HG02763 (cell line): ENCODE measurements around the gene NHSL2.
"Not testable (repeated sequence)": the region's sequence is repeated elsewhere in the genome, so short reads cannot be mapped to it uniquely, and the experiment has no call there.

Source experiments
- ATAC-seq: cut with Tn5 transposase; IDR thresholded peaks from one replicate; pipeline ENCODE4 v1.9.1; 2021; ENCODE audit warnings: mild to moderate bottlenecking, moderate library complexity; ENCODE audit not compliant: unreplicated experiment

The NHSL2 gene

DNA sequence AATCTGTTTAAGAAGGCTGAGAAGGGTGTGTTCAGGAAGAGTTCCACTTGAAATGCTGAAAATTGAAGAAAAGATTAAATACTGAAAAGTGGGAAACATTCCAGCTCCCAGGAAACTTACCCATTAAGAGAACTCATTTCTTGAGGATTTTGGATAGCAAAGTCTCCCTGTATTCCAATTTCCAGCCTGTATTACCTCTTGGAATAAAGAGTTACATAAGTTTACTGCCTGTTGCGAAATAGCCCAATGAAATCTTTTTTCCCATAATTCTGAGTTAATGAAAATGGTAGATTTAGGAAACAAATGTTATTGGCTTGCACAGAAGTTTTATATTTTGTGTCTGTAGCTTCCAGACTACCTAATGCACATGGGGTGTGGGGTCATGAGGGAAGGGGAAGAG lies 12.0 kb downstream of the NHSL2 start:
- no peak for ATAC-seq

DNA sequence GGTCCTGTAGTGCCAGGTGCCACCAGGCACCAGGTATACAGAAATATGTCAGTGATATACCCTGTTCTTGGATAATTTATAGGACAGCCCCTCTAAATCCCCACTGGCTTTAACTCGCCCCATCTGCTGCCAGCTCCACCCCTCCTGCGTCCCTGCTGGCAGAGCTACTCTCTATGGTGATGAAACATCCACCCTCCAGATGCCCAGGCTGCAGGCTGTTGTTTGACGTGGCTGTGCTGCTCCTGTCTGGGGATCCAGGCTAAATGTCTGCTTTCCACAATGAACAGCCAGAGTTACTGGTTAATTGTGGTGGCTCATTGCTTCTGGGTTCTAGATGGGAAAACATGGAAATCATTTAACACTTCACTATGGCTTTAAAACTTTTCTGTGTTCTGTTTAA lies 12.9 kb downstream of the NHSL2 start:
- no peak for ATAC-seq

DNA sequence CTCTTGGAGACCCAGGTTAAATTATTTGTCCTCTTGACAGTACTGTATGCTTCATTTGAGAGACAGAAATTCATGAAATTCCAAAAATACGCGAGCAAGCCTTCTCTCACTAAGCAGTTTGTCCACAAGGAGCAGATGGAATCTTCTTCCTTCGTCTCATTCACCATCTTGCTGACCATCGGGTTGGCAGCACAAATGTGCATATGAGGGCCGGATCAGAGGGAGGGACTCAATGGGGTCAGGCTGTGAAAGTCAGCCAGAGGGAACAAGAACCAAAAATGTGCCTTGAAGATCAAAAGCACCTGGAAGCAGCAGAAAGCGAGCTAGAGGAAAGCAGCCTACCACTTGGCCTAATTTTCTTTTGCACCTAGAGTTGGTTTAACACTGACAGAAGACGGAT lies 16.4 kb downstream of the NHSL2 start:
- ATAC-seq: no peak

DNA sequence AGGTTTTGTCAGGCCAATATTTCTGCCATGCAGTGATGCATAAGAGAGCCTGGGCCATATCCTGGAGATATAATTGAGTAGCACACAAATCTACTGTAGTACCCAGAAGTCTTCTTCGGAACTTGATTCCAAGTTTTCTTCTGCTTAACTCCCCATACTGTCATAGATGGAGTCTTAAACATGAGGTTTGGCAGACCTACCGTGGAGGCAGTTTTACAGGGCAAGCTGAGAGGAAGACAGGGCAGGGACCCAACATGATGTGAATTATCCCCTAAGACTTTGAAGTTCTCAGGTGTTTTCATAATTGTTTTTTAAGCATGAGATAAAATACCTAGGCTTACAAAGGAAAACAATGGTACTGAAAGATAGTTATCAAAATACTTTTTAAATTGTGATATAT lies 18.2 kb downstream of the NHSL2 start:
- no peak for ATAC-seq

DNA sequence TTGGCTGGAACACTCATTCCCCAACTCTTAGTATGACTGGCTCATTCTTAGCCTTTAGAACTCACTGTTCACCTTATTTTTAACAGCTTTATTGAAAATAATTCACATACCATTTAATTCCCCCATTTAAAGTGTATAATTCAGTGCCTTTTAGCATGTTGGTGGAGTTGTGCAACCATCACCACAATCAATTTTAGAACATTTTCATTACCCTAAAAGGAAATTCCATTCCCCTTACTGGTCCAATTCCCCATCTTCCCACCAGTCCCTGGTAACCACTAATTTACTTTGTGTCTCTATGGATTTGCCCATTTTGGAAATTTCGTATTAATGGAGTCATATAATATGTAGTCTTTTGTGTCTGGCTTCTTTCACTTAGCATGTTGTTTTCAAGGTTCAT lies 19.7 kb downstream of the NHSL2 start:
- ATAC-seq: no peak

DNA sequence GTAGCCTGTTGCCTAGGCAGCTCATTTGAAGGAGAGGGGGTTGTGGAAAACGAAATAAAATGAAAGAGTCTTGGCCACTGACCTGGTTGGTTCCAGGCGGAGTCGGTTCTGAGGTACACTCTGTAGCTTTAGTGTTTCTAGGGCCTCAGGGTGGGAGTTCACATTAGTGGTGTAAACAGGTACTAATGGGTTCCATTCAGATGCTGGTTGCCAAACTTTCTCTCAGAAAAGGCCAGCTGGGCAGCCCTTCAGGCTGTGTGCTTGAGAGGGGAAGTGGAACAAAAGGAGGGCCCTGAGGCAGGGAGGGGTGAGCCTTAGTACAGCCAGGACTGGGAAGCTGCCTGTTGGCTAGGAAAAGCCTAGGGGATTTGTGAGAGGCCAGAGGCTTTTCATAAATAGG lies 24.8 kb downstream of the NHSL2 start:
- ATAC-seq: no peak

DNA sequence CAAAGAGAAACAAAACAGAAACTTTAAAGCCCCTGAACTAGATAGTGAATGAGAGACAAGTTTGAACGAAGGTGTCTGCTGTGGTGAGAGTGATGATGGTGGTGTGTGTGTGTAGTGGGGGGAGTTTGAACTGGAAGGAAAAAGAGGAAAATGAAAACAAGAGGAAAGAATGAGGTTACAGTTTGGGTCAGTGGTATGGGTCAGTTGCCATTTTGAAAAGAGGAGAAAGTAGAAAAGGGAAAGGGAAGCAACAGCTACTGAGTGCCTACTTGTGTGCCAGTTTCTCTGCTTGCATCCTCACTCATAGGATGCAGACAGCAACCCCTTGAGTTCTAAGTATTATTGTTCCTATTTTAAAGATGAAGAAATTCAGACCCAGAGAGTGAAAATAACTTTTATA lies 26.0 kb downstream of the NHSL2 start:
- no peak for ATAC-seq

DNA sequence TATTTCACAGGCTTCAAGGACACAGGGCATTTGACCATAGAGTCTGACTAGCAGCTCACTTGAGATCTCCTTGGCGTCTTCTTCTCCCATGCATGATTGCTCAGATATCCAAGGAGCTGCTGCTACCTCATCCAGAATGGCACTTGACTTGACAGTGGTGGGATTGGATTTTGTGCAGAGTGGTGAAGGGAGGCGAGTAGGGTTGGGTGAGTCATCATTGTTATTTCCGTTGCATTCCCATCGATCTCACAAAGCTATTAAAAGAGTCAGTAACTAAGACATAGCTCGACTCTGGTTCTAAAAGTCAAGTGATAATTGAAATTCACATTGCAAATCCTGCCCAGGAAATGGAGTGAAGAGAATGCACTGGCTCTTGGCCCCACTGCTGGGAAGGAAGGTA lies 27.7 kb downstream of the NHSL2 start:
- no peak for ATAC-seq

DNA sequence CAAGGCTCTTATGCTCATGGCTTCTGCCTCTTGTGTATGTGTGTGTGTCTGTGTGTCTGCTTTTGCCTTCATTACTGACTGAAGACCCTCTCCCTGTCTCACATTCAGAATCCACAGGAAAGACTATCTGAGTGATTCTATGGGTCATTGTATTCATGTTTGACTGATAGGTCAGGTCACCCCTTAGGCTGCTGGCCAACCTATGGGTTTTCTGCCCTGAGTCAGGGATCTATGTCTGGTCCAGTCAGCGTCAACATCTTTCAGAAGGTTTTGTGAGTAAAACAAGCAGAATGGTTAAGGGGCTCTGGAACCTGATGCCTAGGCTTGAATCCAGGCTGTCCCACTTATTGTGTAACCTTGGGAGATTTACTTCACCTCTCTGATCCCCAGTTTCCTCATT lies 30.5 kb downstream of the NHSL2 start:
- no peak for ATAC-seq

DNA sequence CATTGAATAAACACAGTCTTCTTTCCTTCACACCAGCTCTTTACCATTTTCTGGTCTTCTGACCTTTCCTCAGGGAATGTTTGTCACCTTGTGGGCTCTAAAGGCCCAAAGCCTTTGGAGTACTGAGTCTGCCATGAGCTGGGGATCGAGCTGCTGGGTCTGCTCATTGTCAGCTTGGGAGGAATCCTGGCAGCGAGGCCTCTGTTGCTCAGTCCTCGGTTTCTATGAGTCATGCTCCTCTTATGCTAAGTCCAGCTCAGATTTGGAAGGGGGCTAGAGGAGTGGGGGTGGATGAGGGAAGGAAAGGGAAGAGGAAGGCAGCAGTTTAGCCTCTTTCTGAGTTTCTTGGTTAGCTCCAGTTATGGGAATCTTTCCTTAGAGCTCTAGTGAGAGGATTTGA lies 31.1 kb downstream of the NHSL2 start:
- ATAC-seq: no peak

DNA sequence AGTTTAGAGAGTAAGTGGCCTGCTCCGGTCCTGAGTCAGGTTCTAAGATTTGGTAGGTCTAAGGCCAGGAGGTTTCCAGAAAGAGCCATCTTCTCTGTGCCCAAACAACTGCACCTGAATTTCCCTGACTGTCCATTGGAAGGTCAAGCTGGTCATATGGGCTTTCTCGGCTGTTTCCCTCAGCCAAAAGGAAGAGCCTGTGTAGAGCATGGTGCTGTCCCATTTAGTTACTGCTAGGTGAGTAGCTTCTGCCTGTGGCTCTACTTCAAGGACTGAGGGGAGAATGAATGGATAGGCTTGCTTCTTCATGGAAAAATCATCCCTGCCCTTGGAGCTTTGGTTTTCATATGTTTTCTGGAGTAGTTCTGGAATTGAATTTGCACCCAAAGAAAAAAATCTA lies 33.7 kb downstream of the NHSL2 start:
- ATAC-seq: no peak

DNA sequence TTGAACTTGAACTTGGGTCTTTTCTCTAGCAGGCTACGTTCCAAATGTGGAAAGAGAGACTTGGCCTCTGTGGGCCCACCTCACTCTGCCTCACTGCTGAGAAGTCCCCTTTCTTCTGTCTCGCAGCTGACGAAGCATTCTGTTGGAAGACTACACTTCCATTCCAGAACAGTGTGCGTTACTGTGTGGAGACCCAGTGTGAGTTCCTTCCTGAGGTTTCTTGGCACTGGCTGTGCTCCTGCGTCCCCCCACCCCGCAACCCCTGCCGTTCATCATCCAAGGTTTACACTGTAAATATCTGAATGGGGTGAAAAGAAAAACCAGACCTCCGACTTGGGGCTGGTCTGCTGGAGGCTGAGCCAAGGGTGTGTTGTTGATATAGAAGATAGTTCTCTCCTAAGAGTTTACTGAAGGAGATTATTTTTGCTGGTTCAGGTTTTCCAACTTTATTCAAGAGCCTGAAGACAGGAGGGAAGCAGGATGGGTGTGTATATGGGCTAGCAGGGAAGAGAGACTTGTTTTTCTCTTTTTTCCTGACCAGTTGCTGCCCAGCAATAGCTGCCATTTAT lies 34.7 kb downstream of the NHSL2 start:
- ATAC-seq: no peak

DNA sequence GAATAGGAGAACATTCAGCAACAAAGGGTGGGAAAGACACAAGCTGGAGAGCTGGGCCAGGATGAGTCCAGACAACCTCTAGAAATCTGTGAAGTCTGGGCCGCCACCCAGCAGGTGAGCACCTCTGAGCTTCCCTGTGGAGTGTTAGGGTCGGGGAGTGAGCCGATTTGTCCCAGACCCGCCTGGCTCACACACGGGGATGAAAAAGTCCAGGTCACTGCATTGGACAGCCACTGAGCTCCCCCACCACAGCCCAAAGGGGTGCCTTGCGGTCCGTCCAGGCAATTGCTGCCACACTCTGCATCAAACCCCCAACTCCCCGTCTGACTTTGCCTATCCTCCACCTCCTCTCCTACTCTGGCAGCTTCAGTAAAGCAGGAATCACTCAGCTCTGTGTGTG lies 38.7 kb downstream of the NHSL2 start:
- no peak for ATAC-seq

DNA sequence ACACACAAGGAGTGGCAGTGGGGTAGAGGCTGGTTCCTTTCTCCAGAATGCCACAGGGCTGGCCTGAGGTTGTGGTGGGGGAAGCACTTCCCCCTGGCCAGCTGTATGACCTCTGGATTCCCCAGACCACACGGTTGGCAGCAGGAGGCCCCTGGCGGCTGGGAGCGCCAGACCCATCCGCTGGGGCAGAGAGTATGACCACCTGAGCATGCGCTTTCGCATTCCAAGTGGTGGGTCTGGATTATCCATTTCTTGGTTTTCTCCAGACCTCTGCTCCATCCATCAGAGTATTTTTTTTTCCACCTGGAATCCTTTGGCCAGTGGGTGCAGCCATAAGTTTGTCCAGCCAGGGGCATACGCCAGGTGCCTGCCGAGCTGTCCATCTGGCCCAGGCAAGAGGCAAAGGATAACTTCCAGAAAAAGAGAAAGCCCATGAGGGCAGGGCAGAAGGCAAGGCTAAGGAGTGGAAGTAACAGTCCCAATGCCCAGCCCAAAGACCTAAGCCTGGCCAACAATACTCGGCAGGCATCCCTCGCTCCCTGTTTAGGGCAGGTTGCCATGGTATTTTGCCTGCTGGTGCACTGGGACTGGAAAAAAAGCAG lies 39.3 kb downstream of the NHSL2 start:
- no peak for ATAC-seq

DNA sequence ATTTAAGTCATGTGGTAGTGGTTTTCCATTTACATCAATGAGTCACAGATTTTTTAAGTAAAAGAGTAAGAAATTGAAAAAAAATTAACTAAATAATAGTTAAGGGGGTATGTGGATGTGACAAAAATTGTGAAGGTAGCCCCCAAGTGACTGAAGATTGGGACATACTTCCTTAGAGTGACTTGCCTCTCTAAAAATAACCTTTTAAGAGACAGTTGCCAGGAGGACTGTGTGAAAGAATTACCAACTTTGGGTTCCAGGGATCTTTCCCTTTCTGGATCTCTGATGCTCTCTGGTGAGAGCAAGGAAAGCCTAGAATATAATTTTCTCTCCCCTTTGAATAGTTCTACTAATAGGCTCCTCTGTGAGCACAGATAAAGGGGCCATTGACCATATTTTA lies 42.7 kb downstream of the NHSL2 start:
- ATAC-seq: no peak

DNA sequence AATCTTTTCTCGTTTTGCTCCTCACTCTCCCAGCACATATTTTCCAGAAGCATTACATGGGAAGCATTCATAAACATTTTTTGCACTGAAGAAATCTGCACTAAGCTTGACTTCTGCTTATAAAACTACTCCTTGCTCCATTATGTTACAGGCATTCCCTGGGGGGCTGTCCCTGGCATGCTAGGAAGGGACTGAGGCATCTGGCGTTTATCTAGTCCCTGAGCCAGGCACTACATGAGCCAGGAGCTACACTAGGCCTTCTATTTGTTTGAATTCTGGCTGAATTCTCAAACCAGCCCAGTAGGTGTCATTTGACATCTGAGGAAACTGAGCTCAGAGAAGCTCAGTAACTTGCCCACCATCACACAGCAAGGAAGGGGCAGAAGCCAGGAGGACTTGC lies 43.3 kb downstream of the NHSL2 start:
- no peak for ATAC-seq

DNA sequence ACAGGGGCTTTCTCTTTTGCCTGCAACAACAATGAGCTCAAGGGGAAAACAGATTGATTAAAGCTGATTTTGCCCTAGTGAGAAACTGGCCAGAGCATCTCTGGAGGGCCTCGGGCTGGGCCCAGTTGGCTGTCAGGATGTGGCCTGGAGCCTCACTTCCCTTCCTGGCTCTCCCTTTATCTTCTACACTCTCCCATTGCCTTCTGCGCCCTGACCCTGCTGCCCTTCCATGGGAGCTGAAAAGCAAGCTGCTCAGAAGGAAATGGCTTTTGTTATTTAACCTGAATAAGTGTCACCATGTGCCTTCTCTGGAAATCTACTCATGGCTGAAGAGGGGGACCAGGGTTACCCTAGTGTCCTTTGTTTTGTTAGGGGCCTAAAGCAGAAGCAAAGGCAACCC lies 43.8 kb downstream of the NHSL2 start:
- ATAC-seq: no peak

DNA sequence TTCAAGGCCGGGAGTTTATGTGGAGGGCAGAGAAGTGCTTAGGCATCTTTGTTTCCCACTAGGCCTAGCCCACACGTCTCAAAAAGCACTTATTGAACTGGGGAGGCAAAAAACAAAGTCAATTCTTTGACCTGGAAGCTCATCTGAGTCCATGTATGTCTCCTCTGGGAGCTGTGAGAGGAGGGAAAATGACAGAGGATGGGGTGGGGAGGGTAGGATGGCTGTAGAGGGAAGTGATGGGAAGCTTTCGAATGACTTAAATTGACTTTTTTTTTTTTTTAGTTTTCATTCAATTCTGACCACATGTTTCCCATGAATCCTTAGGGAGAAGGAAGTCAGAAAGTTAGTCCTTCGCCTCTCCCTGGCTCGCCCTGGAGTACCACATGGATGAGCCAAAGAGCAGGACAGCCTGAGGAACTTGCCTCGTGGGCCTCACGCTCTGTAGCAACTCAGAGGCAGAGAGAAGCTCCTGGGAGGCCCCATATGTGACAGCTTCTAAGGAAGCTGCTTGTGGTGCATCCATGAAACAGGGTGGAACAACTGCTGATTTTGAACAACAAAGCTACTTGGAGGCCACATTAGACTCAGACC lies 45.0 kb downstream of the NHSL2 start:
- no peak for ATAC-seq

DNA sequence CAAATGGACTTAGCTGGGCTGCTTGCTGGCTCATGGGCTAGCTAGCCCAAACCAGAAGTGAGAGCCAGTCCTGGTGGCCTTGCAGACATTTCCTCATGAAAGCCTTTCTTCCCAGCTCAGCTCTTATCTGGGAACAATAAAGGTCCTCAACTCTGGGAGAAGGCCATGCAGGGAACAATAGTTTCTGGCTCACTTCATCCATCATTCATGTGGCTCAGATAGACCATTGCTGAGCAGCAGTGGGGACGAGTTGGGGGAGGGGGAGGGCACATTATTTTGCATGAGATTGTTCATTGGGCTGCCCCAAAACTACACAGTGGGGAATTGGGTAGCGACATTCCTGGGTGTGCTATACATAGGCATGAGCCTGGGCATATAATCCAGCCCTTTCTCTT lies 47.6 kb downstream of the NHSL2 start:
- no peak for ATAC-seq

DNA sequence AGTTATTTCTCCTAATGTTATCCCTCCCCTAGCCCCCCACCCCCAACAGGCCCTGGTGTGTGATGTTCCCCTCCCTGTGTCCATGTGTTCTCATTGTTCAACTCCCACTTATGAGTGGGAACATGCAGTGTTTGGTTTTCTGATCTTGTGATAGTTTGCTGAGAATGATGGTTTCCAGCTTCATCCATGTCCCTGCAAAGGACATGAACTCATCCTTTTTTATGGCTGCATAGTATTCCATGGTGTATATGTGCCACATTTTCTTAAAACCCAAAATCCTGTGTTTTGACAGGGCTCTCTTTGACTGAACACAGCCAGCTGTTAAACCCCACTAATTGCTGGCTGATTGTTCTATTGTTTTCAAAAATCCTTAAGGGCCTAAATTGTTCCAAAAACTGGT lies 53.5 kb downstream of the NHSL2 start:
- not testable (repeated sequence) for ATAC-seq

DNA sequence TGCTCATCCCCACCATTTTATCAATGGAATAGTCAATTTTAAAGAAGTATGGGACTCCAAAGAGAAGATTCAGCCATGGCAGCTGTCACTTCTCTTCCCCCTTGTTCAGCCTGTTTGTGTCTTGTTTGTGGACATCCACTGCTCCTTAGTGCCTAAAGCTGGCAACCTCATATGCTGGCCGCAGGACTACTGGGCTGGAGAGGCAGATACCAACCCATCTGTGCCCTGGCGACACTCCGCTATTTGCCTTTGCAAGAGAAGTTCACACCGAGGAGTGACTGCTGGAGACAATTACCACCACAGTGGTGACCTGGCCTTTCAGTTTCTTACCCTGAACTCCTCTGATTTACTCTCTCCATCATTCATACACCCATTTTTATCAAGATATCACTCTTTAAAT lies 64.3 kb downstream of the NHSL2 start:
- ATAC-seq: no peak

DNA sequence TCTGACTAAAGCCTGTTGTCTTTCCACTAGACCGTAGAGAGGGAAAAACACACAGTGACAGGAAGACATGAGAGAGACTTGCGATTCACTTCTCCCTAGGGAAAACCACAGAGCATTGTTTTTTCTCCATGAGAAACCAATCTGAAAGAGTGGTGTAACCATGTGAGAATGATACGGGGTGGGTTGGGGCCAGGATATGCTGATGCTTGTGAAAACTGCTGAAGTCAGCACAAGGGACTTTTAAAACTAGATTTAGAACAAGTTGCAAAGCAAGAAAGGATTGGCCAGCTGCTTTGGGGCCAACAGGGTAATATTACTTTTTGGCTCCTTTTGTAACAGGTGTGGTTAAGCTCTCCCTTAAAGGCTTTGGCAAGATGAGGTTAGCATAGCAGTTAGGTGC lies 66.1 kb downstream of the NHSL2 start:
- ATAC-seq: no peak

DNA sequence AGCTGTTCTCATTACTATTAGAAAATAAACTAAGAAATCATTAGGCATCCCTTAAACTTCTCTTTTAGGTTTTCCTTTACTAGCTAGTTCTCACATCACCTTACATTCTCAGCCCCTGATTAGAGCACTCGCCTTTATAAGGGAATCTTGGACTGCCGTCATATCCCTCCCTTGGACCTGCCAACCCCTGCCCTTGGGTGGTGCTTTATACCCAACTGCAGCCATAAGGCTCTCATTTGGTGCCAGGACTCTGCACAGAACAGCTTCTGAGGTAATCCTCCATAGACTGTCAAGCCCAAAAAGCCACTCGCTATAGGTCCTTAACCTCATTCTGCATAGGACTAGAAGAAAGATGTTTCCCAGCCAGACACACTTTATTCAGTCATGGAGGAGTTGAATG lies 67.5 kb downstream of the NHSL2 start:
- no peak for ATAC-seq
